SK-MEL-5 (cell line): ENCODE data around the gene CAV1. TPM values are rescaled to one million over a fixed set of nuclear protein-coding genes. Genes with fewer than 3 reads are reported as not detected.

ENCODE experiments used
- DNase-seq: peaks from one replicate; pipeline ENCODE4 v3.0.0-alpha.2; 2016; ENCODE audit warnings: low read depth, low spot score
- in situ Hi-C: cut with HindIII; loops from 2 replicates; pipeline ENCODE4 v1.10.0; 2016; ENCODE audit warnings: low sequenced_read_pairs, high pct_unique_total_duplicates, low pct_unique_long_range_greater_than_20kb
- total RNA-seq: library from RNA; depleted of rRNA; stranded (reverse); fragments of >200 nt; shearing (Covaris generic); gene quantifications from 2 replicates; pipeline ENCODE4 v1.2.3, GENCODE V29; 2014

The CAV1 gene
- total RNA-seq, 1 experiment from 2014 or later: 18.2 TPM

DNA sequence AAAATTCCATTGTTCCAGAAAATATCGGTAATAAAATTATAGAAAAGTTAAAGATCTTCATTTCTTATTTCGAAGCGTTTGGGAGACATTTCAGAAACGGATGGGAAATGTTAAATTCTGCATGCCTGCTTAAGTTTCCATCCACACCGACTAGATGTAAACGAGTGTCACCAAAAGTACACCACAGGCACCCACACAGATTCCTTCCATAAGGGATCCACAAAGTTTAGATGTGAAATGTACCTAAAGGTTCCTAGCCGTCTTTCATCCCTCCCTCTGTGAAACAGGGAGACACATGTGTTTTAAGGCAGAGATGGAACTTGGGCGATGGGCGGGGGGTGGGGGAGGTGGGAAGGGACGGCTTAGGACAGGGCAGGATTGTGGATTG, 621 bp upstream of the CAV1 start:
- in situ Hi-C loops: loop anchor here (25.0 kb wide), 1 partner anchor 262 kb away; no protein-coding TSS in a partner anchor
- DNase-seq: no peak

DNA sequence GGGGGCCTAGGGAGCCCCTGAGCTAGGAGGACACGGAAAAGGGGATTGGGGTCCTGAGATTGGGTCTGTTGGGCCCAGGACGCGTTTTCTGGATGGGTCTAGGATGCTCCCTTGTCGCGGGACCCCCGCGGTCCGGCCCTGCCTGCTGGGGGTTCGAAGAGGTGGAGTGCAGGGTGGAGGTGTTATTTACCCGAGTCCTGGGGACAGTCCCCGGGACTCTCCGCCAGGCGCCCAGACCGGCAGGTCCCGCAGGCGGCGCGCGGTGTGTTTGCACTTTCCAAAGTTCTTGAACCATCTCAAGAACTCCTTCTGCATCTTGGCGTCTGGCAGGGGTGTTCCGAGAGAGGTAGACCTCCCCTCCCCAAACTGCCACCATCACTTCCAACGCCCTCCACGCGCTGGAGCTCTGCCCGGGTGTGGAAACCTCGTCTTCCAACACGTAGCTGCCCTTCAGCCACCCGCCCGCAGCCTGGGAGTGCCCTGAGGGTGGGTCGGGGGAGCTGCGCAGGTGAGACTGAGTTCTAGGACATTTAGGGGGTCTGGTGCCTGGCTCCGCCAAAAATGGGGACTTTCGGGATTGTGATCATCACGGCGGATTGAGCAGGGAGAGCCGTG, 569 bp downstream of the CAV1 start:
- in situ Hi-C loops: no loop called here
- DNase-seq: no peak

DNA sequence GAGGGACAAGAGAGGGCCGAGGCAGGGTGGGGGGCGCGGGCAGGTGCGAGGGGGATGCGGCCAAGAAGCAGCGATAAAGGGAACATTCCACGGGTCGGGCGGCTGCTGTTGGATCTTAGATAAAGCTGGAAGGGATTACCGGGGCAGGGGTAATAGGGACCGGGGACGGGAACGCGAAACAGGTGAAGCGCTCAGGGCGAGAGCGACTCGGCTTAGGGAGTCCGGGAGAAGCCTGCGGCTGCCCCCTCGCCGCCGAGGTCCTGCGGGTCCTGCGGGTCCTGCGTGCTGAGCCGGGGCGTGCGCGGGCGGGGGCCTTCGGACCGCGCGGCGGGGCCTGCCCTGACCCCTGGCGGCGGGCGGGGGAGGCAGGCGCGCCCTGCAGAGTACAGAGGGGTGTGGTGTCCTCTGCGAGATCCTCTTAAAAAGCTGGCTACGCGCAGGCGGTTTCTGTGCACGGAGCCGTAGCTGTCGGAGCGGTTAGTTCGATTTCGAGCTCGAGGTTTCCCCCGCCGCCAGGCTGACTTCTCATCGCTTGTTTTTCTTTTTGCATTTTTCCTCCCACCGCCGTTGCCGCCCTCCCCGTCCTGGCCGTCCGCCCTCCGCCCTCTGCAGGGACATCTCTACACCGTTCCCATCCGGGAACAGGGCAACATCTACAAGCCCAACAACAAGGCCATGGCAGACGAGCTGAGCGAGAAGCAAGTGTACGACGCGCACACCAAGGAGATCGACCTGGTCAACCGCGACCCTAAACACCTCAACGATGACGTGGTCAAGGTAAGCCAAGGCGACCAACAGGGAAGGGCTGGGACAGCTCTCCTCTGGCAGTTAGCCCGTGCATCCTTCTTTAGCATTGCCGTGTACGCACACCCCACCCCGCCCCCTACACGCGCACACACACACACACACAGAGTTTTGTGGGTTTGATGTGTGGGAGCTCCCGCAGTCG, 1.4 kb downstream of the CAV1 start:
- peak; percentile 85 for DNase-seq
- in situ Hi-C loops: no loop called here

DNA sequence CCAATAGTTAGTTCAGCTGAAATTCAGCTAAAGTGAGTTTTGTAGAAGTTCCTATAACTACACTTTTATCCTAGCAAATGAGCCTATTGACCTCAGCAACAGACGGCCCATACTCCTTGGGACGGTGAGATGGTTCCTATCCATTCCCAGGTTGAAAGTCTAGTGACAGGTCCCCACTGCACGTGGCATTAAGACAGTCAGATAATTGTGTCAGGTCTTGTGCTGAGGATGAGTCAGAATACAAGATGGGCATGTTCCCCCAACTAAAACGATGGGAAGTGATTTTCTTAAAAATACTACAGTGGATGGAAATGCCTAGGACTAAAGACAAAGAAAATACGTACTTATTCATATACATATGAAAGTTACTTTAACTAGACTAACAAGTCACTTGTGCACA, 2.1 kb downstream of the CAV1 start:
- in situ Hi-C loops: no loop called here

DNA sequence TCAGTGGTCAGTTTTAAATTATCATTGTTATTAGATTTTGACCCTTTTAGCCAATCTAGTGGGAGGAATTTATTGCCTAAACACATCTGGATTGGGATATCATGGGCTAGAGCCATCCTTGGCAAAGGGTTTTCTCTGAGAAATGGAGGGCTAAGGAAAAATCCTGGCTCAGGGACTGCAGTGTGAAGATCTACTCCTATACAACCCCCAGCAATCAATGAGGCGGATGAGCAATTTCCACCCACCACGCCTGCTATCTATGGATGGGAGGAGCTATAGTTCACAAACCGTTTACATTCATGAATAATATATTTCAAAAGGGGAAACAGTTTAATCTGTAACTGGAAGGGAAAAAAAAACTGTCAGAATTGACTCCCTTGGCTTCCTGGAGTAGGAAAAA, 2.7 kb downstream of the CAV1 start:
- peak; percentile 26 for DNase-seq

More for the DNA sequence above, 2.1 kb downstream of the CAV1 start:
- DNase-seq: peak; percentile 28

DNA sequence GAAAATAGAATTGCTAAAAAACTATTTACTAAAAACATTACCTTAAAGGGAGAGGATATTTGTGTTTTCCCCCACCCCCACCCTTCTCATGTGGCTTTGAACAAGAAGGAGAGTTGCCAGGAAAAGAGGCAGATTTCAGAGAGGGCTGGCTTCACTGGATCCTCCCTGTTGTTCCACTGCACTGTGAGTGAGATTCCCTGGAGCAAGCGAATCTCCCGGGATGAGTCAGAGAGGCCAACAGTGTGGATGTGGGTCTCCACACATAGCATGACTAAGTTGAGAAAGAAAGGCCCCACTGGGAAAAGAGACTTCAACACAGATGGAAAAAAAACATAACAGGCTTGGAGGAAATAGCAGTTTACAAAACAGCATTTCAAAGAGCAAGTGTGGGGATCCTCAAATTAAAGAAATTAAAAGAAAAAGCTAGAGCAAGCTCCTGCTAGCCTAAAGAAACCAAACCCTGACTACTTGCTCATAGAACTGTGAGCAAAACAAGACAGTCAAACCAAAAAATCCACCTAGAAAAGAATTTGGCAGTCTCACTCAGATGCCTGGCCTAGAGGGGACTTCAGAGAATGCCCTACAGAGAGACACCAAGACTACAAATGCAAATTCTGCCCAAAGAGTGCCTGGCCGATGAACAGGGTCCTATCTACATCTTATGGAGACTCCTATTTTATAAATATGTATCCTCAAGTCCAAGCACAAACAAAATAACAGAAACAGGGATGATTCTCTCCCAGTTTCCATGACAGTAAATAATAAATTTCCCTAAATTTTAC, 3.4 kb downstream of the CAV1 start:
- in situ Hi-C loops: no loop called here

More for the DNA sequence above, 2.7 kb downstream of the CAV1 start:
- in situ Hi-C loops: no loop called here

DNA sequence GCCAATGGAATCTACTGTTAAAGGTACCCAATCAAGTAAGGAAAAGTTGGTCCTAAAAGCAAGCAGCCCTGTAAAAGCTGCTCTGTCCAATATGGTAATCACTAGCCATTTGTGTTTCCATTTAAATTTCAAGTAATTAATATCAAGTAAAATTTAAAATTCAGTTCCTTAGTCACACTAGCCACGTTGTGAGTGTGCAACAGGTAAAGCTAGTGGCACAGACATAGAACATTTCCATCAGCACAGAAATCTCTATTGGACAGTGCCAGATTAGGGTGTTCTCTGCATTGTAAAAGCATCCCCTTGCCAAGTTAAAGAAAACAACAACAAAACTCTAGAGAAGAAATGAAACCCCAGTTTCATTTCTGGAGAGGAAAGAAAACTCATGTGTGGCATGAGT, 4.4 kb downstream of the CAV1 start:
- in situ Hi-C loops: no loop called here
- no peak for DNase-seq

More for the DNA sequence above, 3.4 kb downstream of the CAV1 start:
- peak; percentile 89 for DNase-seq

DNA sequence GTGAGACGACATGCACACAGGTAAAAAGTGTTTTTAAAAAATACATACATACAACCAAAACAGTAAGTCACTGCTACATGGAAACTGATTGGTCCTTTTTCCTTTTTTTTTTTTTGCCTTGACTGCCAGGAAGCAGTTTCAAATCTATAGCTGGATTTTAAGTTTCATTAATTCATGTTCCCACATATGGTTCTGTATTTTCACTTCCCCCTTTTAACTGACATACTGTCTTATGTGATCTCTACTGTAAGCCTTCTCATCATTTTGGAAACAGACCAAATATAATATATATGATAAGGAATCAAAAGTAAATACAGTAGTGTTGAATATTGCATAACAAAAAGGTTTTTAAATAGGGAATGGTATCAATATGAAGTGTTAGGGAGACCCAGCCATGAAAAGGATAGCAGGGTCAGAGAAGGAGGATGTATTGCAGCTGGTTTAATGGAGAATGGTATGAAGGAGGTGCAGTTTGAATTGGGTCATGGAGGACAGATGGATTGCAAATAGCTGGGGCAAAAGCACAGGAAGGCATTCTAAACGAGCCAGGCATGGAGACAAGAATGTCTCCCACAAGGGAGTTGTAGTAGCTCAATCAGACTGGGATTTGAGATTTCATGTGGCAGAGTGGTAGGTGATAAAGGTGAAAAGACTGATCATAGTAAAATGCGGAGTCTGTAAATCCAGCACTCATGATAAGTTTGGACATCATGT, 5.4 kb downstream of the CAV1 start:
- in situ Hi-C loops: no loop called here
- no peak for DNase-seq

DNA sequence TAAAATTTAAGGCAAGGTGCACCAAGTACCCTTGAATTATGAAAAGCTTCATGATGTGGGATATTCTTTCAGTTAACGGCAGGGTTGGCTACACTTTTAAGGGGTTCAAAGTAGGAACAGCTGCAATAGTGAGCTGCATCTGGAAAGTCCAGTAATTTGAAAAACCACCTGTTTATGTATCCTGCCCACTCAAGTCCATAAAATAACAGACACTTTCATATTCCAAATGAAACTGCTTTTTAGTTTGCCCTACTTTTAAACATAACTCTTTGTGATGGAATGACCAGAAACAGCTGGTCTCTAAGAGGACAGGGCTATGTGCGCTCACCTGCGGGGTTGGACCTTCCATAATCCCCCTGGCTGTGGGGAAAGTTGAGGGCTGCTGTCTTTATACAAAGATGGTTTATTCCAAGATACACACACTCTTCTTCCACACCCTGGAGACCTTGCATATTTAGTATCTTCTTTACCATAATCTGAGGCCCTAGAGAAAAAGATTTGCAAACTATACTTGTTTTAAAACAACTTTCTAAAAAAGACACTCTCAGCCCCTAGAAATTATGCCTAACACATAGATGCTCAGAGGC, 7.4 kb downstream of the CAV1 start:
- DNase-seq: no peak
- in situ Hi-C loops: no loop called here

DNA sequence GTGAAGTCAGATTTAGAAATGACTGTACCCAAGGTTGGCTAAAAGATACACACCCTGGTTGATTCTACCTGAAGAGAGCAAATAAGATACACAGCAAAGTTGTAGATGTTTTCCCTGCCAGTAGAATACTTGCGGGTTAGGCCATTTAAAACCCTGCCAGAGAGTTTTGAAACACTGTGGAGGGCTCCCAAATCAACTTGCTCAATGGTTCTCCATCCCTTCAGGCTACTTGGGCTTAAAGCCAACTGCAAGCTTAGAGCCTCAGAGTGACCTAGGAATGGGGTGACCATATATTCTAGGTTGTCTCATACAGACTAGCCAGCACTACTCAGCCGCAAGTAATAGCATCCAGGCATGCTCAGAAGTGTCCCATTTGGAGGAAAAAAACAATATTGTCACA, 10.0 kb downstream of the CAV1 start:
- DNase-seq: no peak
- in situ Hi-C loops: no loop called here

DNA sequence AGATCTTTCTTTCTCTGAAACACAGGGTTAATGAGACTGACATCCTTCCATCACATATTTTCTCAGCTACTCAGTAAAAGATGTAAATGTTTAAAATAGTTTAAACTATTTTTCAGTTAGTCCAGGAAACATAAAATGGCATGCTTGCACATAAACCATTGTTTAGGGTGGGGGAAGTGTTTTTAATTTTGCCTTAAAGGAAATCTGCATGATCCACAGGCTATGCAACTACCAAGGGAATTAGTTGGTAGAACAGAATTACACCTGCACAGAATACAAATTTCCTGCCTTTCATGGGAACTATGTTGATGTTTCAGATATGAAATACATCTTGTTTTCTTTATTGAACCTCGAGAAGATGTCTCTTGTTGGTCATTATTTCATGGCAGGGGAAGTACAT, 10.6 kb downstream of the CAV1 start:
- in situ Hi-C loops: no loop called here
- no peak for DNase-seq

DNA sequence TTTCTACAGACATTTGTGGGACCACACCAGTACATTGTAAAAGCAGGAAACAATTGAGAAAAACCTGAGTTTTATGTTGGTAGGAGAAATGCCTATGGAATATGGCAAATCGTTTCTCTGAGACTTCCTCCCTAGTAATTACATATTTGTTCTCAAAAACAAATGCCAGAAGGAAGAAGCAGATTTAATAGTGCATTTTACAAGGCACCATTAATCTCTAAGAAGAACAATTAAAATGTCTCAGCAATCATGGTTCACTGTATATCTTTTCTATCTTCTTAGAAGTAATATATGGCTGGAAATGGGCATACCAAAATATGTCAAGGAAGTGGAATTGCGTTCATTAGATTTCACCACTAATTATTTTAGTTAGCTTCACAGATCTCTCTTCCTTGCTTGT, 13.3 kb downstream of the CAV1 start:
- in situ Hi-C loops: no loop called here
- DNase-seq: no peak

DNA sequence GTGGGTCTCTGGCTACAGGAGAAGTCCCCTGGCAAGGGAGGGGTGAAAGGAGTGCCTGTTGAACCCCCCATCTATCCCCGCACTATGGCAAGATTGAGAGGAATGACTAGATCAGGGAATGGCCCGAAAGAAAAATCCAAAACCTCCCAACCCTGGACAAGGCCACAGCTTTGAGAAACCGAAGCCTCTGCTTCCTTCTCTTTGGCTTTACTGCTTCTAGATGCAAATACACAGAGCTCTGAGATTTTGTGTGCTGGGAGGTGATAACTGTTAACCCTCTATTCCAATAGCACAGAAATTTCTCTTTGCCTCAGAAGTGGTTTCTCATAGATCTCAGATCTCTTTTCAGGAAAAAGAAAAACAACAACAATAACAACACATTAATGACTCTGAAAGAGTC, 15.0 kb downstream of the CAV1 start:
- in situ Hi-C loops: no loop called here
- no peak for DNase-seq

DNA sequence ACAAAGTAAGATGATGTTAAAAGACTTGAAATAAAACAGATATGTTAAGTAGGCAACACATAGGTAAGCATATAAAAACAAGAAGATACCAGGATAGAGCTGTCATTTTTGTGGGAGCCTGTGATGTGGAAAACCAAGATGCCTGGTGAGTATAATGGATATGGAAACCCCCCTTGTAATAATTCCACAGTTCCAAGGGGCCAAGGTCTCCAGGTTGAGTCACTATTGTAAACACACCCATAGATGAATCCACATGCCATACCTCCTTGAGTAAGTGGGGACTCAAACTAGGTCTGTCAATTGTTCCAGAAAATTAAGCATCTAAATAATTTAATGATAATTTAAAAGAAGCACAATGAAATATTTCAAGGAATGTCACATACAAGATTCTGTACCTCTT, 15.9 kb downstream of the CAV1 start:
- in situ Hi-C loops: no loop called here
- DNase-seq: no peak

DNA sequence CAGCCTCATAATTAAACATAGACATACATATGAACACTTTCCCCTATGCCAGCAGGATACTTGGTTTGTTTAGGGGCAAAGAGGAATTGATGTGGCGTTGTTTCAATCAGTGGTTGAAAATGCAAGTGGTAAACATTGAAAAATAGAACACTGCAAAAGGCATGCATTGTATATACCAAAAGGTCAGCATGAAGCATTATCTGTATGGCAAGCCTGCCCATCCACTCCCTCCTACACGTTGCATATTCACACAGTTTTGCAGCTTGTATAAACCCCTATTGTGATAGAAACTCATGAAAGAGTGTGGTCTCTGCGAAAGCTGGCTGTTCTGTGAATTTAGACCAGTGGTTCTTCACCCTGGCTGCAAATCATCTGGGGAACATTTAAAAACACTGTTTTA, 17.1 kb downstream of the CAV1 start:
- peak; percentile 55 for DNase-seq
- in situ Hi-C loops: no loop called here

DNA sequence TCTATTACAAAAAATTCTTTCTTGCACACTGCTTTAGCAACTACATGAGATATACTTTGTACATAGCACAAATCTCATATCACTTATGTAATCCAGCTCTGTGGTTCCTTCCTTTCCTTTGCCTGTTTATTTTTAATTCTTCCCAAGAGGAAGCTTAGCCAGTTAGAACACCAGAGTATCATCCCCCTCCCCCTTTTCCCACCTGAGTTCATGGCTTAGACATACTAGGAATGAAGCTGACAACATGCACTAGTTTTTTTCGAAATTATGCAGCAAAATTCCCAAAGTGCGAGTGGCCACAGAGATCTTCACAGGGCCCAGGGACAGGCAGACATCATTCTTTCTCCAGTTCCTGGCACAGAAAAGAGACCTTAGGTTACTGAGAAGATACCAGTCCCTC, 17.8 kb downstream of the CAV1 start:
- in situ Hi-C loops: no loop called here
- no peak for DNase-seq

DNA sequence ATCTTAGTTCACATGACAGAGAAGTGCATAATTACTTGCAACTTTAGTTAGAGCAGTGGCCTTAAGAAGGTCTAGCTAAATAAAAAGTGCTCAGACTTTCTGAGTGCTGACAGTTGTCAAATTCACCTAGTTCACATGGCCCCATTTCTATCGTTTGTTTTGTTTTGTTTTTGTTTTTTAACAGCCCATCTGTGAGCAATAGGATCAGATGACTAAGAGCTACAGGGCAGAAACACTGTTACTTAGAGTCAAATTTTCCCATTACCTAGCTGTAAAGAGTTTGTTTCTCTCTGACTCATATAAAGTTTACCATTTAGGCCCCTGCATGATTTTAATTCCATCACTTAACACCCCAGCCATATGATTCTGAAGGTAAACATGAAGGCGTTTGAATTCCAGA, 18.8 kb downstream of the CAV1 start:
- no peak for DNase-seq

More for the DNA sequence above, 18.8 kb downstream of the CAV1 start:
- in situ Hi-C loops: no loop called here
